ENCODE results near the gene ZNF609.

Gene ZNF609

GRCh38 chr15:64552281-64552948, 92.0 kb downstream of the ZNF609 start (continued):
- TF ChIP-seq TSHZ2 (CRISPR knock-in tag; IDR thresholded peaks at IDR 0.05), result no peak
- TF ChIP-seq ZFP3 (CRISPR knock-in tag; IDR thresholded peaks at IDR 0.05), result no peak

GRCh38 chr15:64558460-64559179, 98.2 kb downstream of the ZNF609 start:
- TF ChIP-seq TOX (CRISPR knock-in tag; IDR thresholded peaks at IDR 0.05; ENCODE audit: borderline replicate concordance), result no peak
- TF ChIP-seq CREB5 (CRISPR knock-in tag; IDR thresholded peaks at IDR 0.05; ENCODE audit: low read depth), result no peak
- TF ChIP-seq BACH2 (CRISPR knock-in tag; IDR thresholded peaks at IDR 0.05; ENCODE audit: borderline replicate concordance), result no peak
- no peak for TF ChIP-seq ZC3H10 (CRISPR knock-in tag; IDR thresholded peaks at IDR 0.05)
- no peak for TF ChIP-seq ISL1 (CRISPR knock-in tag; IDR thresholded peaks at IDR 0.05)
- no peak for TF ChIP-seq ZNF8 (CRISPR knock-in tag; IDR thresholded peaks at IDR 0.05)
- no peak for TF ChIP-seq ZNF565 (CRISPR knock-in tag; conservative IDR thresholded peaks at IDR 0.05; ENCODE audit: low read depth)
- no peak for TF ChIP-seq RARB (CRISPR knock-in tag; IDR thresholded peaks at IDR 0.05)
- no peak for TF ChIP-seq CSDC2 (CRISPR knock-in tag; IDR thresholded peaks at IDR 0.05)
- TF ChIP-seq PPARA (CRISPR knock-in tag; IDR thresholded peaks at IDR 0.05; ENCODE audit: borderline replicate concordance), result no peak
- no peak for TF ChIP-seq OSR1 (CRISPR knock-in tag; IDR thresholded peaks at IDR 0.05)
- TF ChIP-seq TCF4 (CRISPR knock-in tag; IDR thresholded peaks at IDR 0.05; ENCODE audit: borderline replicate concordance), result no peak
- TF ChIP-seq ZFP30 (CRISPR knock-in tag; IDR thresholded peaks at IDR 0.05), result no peak
- TF ChIP-seq ZFP3 (CRISPR knock-in tag; IDR thresholded peaks at IDR 0.05), result no peak
- ATAC-seq, result peak; percentile 66

- TF ChIP-seq ISL1 (CRISPR knock-in tag; IDR thresholded peaks at IDR 0.05) (no peak), ZNF8 (CRISPR knock-in tag; IDR thresholded peaks at IDR 0.05) (no peak), ESRRG (CRISPR knock-in tag; IDR thresholded peaks at IDR 0.05) (no peak), GLIS3 (CRISPR knock-in tag; IDR thresholded peaks at IDR 0.05) (no peak), ZNF565 (CRISPR knock-in tag; conservative IDR thresholded peaks at IDR 0.05; ENCODE audit: low read depth) (no peak), ZFP3 (CRISPR knock-in tag; IDR thresholded peaks at IDR 0.05) (no peak), SNAI2 (CRISPR knock-in tag; IDR thresholded peaks at IDR 0.05) (no peak), ZNF70 (CRISPR knock-in tag; IDR thresholded peaks at IDR 0.05) (no peak), TCF4 (CRISPR knock-in tag; IDR thresholded peaks at IDR 0.05; ENCODE audit: borderline replicate concordance) (no peak), ZC3H10 (CRISPR knock-in tag; IDR thresholded peaks at IDR 0.05) (no peak), PATZ1 (CRISPR knock-in tag; IDR thresholded peaks at IDR 0.05; ENCODE audit: borderline replicate concordance) (no peak), ARNTL (CRISPR knock-in tag; IDR thresholded peaks at IDR 0.05; ENCODE audit: borderline replicate concordance, low read depth) (no peak), BACH2 (CRISPR knock-in tag; IDR thresholded peaks at IDR 0.05; ENCODE audit: borderline replicate concordance) (no peak), CSRNP3 (CRISPR knock-in tag; IDR thresholded peaks at IDR 0.05) (no peak), ZFP30 (CRISPR knock-in tag; IDR thresholded peaks at IDR 0.05) (no peak), CSDC2 (CRISPR knock-in tag; IDR thresholded peaks at IDR 0.05) (no peak)
- ATAC-seq, result no peak; the same call in 2 of the 3 replicates
These were observed 98.9 kb downstream of the ZNF609 start for GRCh38 chr15:64559243-64559642.

Measured in SK-N-SH treated with all-trans-retinoic acid at 6 μM for 48 hours (cell line).